K562 (cell line): ENCODE measurements around the gene CBY3. TPM values are rescaled to one million over a fixed set of nuclear protein-coding genes. Genes with fewer than 3 reads are reported as not detected.

Experiments
- CBFB ChIP-seq: sonication (generic); formaldehyde crosslinking; IDR thresholded peaks from 2 replicates; pipeline ENCODE4 v1.4.0; 2020; ENCODE audit warnings: mild to moderate bottlenecking, missing genetic modification reagents
- FOS ChIP-seq: IDR thresholded peaks from 3 replicates; pipeline ENCODE4 v1.6.1; 2011; ENCODE audit not compliant: insufficient read length; ENCODE audit errors: extremely low read depth
- HEY1 ChIP-seq: fragments of 250-450 bp; sonication (Bioruptor Pico); IDR thresholded peaks from 2 replicates; pipeline ENCODE4 v1.5.0; 2020; ENCODE audit warnings: mild to moderate bottlenecking, moderate library complexity, borderline replicate concordance
- LARP7 ChIP-seq: fragments of 450-650 bp; IDR thresholded peaks from 2 replicates; pipeline ENCODE4 v1.6.1; 2016
- LEF1 ChIP-seq: fragments of 450-650 bp; IDR thresholded peaks from 2 replicates; pipeline ENCODE4 v1.6.1; 2016; ENCODE audit warnings: mild to moderate bottlenecking
- MYC ChIP-seq, 2 experiments: fragments of 250-450 bp in 1 of 2; sonication (Bioruptor Pico) in 1 of 2; IDR thresholded peaks; 2 replicates each; pipeline versions ENCODE4 v1.5.1 to v1.6.1; 2012 to 2021; ENCODE audit warnings: low read depth in 2 of 2, borderline replicate concordance in 1 of 2, improper control_type of control experiment in 1 of 2, low read length in 1 of 2, mild to moderate bottlenecking in 1 of 2, moderate library complexity in 1 of 2
- NELFE ChIP-seq: IDR thresholded peaks from 2 replicates; pipeline ENCODE4 v1.6.1; 2011; ENCODE audit warnings: mild to moderate bottlenecking; ENCODE audit not compliant: insufficient read depth, insufficient read length
- PHF8 ChIP-seq: fragments of 200-600 bp; sonication (generic); IDR thresholded peaks from 2 replicates; pipeline ENCODE4 v1.6.1; 2012; ENCODE audit warnings: mixed run types, mild to moderate bottlenecking, inconsistent platforms, low read length, moderate library complexity, borderline replicate concordance
- RBM17 ChIP-seq: fragments of 200-400 bp; formaldehyde crosslinking; IDR thresholded peaks from 2 replicates; pipeline ENCODE4 v1.6.1; 2017; ENCODE audit warnings: low read depth, mild to moderate bottlenecking, low read length, borderline replicate concordance
- REST ChIP-seq, 2 experiments: fragments of 450-650 bp; formaldehyde crosslinking in 1 of 2; IDR thresholded peaks; 2 replicates each; pipeline versions ENCODE4 v1.4.0 to v1.6.1; 2014 to 2020; ENCODE audit warnings: mild to moderate bottlenecking in 2 of 2, borderline replicate concordance in 1 of 2, low read depth in 1 of 2
- SRSF9 ChIP-seq: fragments of 200-400 bp; formaldehyde crosslinking; IDR thresholded peaks from 2 replicates; pipeline ENCODE4 v1.6.1; 2017; ENCODE audit warnings: low read depth, low read length, borderline replicate concordance
- ZNF174 ChIP-seq: fragments of 250-450 bp; sonication (Bioruptor Pico); IDR thresholded peaks from 2 replicates; pipeline ENCODE4 v1.4.0; 2020; ENCODE audit warnings: mild to moderate bottlenecking
- ZNF282 ChIP-seq: sonication (generic); formaldehyde crosslinking; IDR thresholded peaks from 2 replicates; pipeline ENCODE4 v1.8.1; 2023; ENCODE audit warnings: missing genetic modification reagents
- ZNF592 ChIP-seq: fragments of 450-650 bp; IDR thresholded peaks from 2 replicates; pipeline ENCODE4 v1.6.1; 2017; ENCODE audit warnings: antibody characterized with exemption, mild to moderate bottlenecking
- polyA plus RNA-seq, 8 experiments: library from polyadenylated mRNA; depleted of rRNA in 4 of 8; stranded (reverse) in 5 of 8; unstranded in 3 of 8; fragments of >200 nt; fragmentation: Nextera tagmentation in 2 of 8; fragmentation: Illumina TruSeq in 1 of 8; extraction: Ambion mirVana in 2 of 8; extraction: Trizol in 1 of 8; gene quantifications; 2 replicates each; pipeline versions ENCODE4 v1.2.1 to v1.2.3, GENCODE V29; 2011 to 2014; ENCODE audit warnings: inconsistent platforms in 1 of 8, missing spikeins in 1 of 8
- total RNA-seq, 7 experiments: library from RNA; depleted of rRNA in 6 of 7; stranded (reverse); fragments of >200 nt in 6 of 7; fragmentation: Illumina TruSeq in 2 of 7; extraction: Trizol in 2 of 7; gene quantifications; 2 replicates each; pipeline versions ENCODE4 v1.2.1 to v1.2.3, GENCODE V29; 2011 to 2021; ENCODE audit warnings: low replicate concordance in 1 of 7

CBY3 gene
- total and polyA plus RNA-seq, 9 of the 15 experiments (the other 6 are each of a cell fraction or from before 2014, with no cell fraction given): not detected

DNA sequence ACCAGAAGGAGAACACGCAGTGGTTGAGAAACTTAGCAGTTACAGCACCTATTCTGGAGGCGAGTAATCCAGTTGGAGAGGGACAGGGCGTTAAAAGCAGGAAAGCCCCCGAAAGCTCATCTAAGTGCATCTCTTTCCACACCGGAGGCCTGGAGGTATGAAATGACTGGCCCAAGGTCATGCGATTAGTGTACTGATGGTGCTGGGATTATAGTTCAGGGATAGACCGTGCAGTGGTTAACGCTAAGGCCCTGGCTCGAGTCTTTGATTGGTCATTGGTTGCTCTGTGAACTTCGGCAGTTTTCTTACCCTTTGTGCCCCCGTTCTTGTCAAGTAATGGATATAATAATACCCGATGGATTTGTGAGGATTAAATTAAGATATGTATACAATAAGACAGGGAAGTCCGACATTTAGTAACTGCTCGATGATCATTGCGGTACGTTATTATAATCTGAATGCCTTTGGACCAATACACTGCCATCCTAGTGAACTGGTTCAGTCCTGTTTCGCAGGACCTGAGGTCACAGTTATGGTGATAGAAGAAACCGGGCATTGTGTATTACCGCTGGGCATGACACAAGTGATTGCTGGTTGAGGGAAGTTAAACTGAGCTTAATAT, 18.9 kb upstream of the CBY3 start (continued):
- no peak for TF ChIP-seq ZNF282 (CRISPR knock-in tag)
- TF ChIP-seq LEF1: no peak
- TF ChIP-seq ZNF174 (CRISPR knock-in tag): no peak
- no peak for TF ChIP-seq HEY1 (CRISPR knock-in tag)
- TF ChIP-seq CBFB (CRISPR knock-in tag): 0 out of 2 replicates have a peak, but pooled peaks have one; percentile 40
- TF ChIP-seq MYC (IDR thresholded peaks at IDR 0.05; ENCODE audit: low read depth, low read length): 0 out of 2 replicates have a peak, but pooled peaks have one; percentile 5
- no peak for TF ChIP-seq MYC (CRISPR knock-in tag; IDR thresholded peaks at IDR 0.05; ENCODE audit: borderline replicate concordance, low read depth)
- peak; percentile 88 for TF ChIP-seq REST (IDR thresholded peaks at IDR 0.05; ENCODE audit: borderline replicate concordance)
- TF ChIP-seq REST (CRISPR knock-in tag; IDR thresholded peaks at IDR 0.05; ENCODE audit: low read depth): no peak
- no peak for TF ChIP-seq FOS
- no peak for TF ChIP-seq NELFE
- no peak for TF ChIP-seq RBM17
- TF ChIP-seq SRSF9: no peak
- no peak for TF ChIP-seq PHF8
- 0 out of 2 replicates have a peak, but pooled peaks have one; percentile 17 for TF ChIP-seq ZNF592
- no peak for TF ChIP-seq LARP7
